NCI-H345 (cell line): ENCODE results near the gene PRC1.
"Not testable (repeated sequence)": the region's sequence is repeated elsewhere in the genome, so short reads cannot be mapped to it uniquely, and the experiment has no call there.

ENCODE experiments used
- DNase-seq: peaks from one replicate; lab custom pipeline; 2025; lab: John Stamatoyannopoulos, UW

PRC1 gene

GRCh38 chr15:90934256-90934948 is 59.9 kb downstream of the PRC1 start:
- DNase-seq = peak; percentile 87

DNA sequence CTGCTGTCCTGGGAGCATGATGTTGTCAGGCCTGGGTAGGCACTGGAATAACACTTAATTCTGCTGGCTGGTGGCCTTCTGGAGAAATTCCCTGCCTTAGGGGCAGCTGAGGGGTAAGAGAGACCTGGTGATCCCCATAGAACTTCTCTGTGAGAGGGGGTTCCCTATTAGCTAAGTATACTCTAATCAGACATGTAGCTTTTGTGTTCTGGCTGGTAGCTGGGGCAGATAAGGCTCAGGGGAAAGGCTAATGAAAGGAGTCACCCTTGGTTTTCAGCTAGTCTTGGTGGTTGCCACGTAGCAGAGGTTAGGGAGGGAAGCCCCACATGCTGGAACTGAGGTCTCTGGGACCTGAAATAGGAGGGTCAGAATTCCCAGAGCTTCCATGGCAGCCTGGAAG is 61.0 kb downstream of the PRC1 start:
- no peak for DNase-seq

- no peak for DNase-seq
These were observed 61.7 kb downstream of the PRC1 start for GRCh38 chr15:90932660-90932991.

DNA sequence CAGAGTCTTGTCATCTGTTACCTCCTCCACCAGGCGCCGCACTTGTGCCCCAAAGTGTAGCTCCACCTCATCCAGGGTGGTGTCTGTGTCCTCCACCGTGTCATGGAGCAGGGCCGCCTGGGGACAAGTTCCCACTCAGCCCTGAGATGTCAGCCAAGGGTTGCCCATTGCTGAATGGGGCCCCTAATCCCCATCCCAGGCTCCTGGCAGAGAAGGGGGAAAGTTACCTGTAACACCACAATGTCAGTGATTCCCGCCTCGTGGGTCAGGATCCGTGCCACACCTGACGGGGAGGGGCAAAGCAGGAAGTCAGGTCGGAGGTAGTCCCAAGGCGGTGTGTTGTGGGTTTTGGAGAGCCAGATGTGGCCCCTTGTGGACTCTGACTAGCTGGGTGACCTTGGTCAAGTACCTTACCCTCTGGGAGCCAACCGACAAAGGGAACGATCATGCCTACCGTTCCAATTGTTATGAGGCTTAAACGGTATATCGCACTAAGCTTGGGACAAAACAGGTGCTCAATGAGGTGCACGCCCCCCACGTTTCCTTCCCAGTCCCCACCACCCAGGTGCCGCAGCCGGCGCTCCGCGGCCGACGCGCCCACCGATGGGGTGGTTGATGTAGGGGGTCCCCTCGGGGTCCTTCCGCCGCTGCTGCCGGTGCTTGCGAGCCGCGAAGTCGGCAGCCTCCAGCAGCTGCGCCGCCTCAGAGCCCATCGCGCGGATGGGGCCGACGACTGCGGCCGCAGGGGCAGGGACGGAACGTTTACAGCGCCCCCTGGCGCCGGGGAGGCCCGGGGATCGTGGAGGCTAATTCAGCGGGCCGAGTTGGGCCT is 62.3 kb downstream of the PRC1 start, which contains the start of gene HDDC3:
Gene HDDC3, minus strand, starts transcription at position 722 of the 832 bp plus-strand sequence. Its CDS starts 9 bp downstream, at position 713.
- DNase-seq = peak; percentile 83

- DNase-seq = no peak
These were observed 62.8 kb downstream of the PRC1 start for GRCh38 chr15:90931575-90931827.

- DNase-seq = no peak
These were observed 63.3 kb downstream of the PRC1 start for GRCh38 chr15:90930861-90931574.

GRCh38 chr15:90929246-90930019 is 64.9 kb downstream of the PRC1 start:
- DNase-seq = no peak

DNA sequence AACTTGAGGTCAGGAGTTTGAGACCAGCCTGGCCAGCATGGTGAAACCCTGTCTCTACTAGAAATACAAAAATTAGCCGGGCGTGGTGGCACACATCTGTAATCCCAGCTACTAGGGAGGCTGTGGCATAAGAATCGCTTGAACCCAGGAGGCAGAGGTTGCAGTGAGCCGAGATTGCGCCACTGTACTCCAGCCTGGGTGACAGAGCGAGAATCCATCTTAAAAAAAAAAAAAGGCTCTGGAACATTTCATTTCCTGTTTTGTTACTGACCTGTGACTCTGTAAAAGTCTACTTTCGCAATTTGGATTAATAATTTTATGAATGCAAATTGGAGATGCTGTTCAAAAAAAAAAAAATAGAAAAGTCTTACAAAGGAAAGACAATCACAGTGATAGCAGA is 66.2 kb downstream of the PRC1 start:
- not testable (repeated sequence) for DNase-seq

DNA sequence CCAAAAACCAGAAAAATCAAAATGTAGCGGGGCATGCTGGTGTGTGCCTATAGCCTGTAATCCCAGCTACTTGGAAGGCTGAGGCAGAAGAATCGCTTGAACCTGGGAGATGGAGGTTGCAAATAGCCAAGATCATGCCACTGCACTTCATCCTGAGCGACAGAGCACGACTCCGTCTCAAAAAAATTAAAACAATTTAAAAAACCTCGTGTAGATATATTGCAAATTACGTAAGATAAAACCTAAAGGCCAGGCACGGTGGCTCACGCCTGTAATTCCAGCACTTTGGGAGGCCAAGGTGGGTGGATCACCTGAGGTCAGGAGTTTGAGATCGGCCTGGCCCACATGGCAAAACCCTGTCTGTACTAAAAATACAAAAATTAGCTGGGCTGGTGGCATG is 67.6 kb downstream of the PRC1 start:
- DNase-seq = not testable (repeated sequence)

DNA sequence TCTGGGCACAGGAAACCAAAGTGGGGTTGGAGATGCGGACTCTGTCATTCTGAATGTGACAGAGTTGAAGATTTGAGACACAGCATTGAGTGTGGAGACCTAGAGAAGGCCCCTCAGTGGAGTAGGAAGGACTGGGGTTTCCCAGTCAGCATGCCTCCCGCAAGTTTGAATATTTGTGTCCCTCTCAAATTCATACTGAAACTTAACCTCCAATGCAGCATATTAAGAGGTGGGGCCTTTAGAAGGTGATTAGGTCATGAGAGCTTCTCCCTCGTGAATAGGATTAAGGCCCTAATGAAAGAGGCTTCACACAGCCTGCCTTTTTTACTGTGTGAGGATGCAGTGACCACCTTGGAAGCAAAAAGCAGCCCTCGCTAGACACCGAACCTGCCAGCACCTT is 70.0 kb downstream of the PRC1 start:
- no peak for DNase-seq

DNA sequence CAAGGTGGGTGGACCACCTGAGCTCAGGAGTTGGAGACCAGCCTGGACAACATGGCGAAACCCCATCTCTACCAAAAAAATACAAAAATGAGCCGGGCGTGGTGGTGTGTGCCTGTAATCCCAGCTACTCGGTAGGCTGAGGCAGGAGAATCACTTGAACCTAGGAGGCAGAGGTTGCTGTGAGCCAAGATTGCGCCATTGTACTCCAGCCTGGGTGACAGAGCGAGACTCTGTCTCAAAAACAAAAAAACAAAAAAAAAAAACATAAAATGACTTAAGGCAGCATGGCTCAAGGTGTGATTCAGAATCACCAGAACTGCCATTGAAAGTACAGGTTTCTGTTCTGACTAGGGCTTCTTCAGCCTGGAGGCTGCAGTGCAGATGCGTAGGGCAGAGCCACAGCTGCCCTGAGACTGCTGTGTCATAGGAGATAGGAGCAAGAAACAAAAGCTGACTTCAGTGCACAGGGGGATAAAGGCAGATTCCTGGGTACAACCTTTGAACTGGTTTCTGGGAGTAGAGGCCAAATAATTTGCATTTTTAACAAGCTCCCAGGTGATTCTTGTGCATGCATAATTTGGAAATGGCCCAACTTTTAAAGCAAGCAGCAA is 71.5 kb downstream of the PRC1 start:
- not testable (repeated sequence) for DNase-seq

GRCh38 chr15:90921887-90922286 is 72.4 kb downstream of the PRC1 start:
- DNase-seq = no peak

DNA sequence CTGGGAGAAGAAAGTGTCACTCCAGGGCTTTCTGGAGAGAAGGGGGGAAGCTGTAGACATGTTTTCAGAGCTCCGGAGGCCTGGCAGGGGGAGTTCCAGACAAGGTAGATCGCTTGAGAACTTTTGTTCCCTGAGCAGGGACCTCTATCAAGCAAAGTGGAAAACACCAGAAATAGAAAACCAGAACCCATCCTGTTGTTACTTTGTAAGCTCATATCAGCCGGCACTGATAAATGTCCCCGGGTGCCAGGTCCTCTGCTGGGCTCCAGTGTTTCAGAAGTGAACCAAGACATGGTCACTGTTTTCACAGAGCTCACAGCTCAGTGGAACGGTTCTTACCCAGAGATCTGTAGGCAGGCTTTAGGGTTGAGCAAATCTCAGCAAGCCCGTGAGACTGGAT is 75.5 kb downstream of the PRC1 start:
- no peak for DNase-seq

DNA sequence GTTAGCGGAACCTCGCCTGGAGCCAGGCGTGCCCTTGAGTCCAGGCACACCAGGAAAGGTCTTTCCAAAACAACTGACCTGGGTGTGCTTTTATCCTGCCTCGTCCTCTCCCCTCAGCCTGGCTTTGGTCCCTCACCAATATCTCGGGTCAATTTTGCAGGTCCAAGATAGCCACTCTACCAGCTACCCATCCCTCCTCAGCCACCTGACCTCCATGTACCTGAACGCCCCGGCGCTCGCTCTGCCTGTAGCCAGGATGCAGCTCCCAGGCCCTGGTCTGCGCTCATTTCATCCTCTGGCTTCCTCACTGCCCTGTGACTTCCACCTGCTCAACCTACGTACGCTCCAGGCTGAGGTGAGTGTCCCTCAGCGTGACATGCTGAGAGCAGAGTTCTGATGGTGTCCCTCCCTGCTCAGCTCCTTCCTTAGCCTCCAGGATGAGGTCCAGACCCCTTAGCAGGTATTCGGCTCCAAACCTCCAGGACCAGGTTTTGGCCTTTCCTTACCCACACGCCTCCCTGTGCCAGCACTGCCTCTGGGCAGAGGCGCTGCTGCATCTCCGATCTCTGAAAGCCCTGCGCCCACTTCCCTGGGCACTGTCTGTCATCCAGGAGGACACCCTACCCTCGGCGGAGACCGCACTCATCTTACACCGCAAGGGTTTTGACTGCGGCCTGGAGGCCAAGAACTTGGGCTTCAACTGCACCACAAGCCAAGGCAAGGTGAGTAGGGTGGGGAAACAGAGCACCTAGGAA is 76.1 kb downstream of the PRC1 start:
- no peak for DNase-seq

DNA sequence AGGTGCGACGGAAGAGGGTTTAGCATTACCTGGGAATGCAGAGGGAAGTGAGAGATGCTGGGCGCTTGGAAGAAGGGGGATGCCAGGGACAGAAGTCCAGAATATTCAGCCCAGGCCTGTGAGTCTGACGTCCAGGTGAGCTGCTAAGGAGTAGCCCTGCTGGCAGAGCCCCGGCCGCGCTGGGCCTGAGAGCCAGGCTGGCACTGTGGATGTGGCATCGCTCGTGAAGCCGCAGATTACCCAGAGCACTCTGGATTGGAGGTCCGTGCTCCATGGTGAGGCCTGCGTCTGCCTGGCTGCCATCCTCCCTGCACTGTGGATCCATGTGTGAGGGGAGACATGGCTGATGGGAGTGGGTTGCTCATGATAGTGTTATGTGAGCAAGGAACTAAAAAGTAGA is 76.8 kb downstream of the PRC1 start:
- no peak for DNase-seq

DNA sequence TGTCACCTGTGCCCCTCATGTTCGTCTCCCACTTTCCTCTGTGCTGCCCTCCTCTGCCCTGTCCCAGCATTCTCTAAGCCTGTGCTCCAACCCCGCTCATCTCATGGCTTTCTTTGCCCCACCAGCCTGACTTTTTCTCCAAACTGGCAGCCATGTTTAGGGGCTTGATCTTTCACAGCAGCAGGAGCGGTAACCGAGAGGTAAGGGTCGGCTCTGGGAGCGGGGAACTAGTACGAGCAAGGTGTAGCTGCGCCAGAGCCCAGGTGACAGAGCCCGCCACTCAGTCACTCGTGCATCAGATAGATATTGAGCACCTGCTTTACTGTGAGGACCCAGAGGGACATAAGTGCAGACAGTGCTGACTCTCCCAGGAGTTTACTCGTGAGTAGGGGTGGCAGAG is 77.9 kb downstream of the PRC1 start:
- DNase-seq = no peak
